PFSK-1 (cell line): ENCODE data around the gene PREX1.

Experiments
- FOXP2 ChIP-seq: optimal IDR thresholded peaks from 2 replicates; pipeline ENCODE3; 2011; ENCODE audit warnings: borderline replicate concordance, control low read depth, inconsistent platforms; ENCODE audit not compliant: insufficient read depth; ENCODE audit errors: extremely low read length, extremely low read depth
- POLR2AphosphoS5 ChIP-seq: IDR thresholded peaks from 2 replicates; pipeline ENCODE4 v1.6.1; 2012; ENCODE audit warnings: low read depth, mild to moderate bottlenecking, control low read depth, low read length, moderate library complexity
- SIN3A ChIP-seq: IDR thresholded peaks from 2 replicates; pipeline ENCODE4 v1.6.1; 2012; ENCODE audit warnings: mild to moderate bottlenecking, low read length, moderate library complexity, borderline replicate concordance; ENCODE audit not compliant: insufficient read depth
- TAF1 ChIP-seq: IDR thresholded peaks from 2 replicates; pipeline ENCODE4 v1.6.1; 2012; ENCODE audit warnings: low read length, control low read depth, borderline replicate concordance; ENCODE audit not compliant: insufficient read depth
- TF ChIP-seq, protein P1 (sequence below), 2 experiments: IDR thresholded peaks; 2 replicates each; pipeline versions ENCODE4 v1.6.1 to v1.8.0; 2011 to 2012; ENCODE audit warnings: low read depth in 2 of 2, low read length in 2 of 2, control low read depth in 1 of 2, inconsistent platforms in 1 of 2, mild to moderate bottlenecking in 1 of 2, moderate library complexity in 1 of 2; ENCODE audit not compliant: insufficient read depth in 1 of 2

PREX1 gene

GRCh38 chr20:48635791-48636267 lies 192.0 kb downstream of the PREX1 start:
- TF ChIP-seq POLR2AphosphoS5 (no peak), FOXP2 (no peak), TAF1 (no peak), SIN3A (no peak)
- TF ChIP-seq, protein P1, sequence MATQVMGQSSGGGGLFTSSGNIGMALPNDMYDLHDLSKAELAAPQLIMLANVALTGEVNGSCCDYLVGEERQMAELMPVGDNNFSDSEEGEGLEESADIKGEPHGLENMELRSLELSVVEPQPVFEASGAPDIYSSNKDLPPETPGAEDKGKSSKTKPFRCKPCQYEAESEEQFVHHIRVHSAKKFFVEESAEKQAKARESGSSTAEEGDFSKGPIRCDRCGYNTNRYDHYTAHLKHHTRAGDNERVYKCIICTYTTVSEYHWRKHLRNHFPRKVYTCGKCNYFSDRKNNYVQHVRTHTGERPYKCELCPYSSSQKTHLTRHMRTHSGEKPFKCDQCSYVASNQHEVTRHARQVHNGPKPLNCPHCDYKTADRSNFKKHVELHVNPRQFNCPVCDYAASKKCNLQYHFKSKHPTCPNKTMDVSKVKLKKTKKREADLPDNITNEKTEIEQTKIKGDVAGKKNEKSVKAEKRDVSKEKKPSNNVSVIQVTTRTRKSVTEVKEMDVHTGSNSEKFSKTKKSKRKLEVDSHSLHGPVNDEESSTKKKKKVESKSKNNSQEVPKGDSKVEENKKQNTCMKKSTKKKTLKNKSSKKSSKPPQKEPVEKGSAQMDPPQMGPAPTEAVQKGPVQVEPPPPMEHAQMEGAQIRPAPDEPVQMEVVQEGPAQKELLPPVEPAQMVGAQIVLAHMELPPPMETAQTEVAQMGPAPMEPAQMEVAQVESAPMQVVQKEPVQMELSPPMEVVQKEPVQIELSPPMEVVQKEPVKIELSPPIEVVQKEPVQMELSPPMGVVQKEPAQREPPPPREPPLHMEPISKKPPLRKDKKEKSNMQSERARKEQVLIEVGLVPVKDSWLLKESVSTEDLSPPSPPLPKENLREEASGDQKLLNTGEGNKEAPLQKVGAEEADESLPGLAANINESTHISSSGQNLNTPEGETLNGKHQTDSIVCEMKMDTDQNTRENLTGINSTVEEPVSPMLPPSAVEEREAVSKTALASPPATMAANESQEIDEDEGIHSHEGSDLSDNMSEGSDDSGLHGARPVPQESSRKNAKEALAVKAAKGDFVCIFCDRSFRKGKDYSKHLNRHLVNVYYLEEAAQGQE (IDR thresholded peaks at IDR 0.05; ENCODE audit: insufficient read depth in 1 of 2, low read depth in 2 of 2, low read length in 2 of 2), result no peak

GRCh38 chr20:48635361-48635760 lies 192.4 kb downstream of the PREX1 start:
- TF ChIP-seq, protein P1 (IDR thresholded peaks at IDR 0.05; ENCODE audit: insufficient read depth in 1 of 2, low read depth in 2 of 2, low read length in 2 of 2), result no peak
- TF ChIP-seq FOXP2, result no peak
- no peak for TF ChIP-seq TAF1
- TF ChIP-seq POLR2AphosphoS5, result no peak

DNA sequence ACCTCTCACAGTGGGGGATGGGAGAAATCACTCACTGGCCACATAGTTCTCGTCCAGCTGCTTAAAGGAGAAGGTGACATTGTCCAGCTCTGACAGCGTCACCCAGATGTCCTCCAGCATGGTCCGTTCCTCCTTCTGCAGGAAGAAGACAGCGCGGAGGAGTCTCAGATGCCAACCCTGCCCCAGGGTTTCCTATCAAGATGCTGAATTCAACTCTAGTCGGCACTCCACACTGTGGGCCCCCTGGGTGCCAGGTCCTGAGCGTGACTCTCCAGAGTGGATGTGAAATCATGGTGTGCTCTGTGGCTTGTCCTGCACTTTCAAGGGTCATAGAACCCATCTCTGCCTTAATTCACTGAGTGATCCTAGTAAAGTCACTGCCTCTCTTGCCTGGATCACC lies 193.2 kb downstream of the PREX1 start:
- TF ChIP-seq POLR2AphosphoS5 (no peak), FOXP2 (no peak), SIN3A (no peak), TAF1 (no peak)
- TF ChIP-seq, protein P1 (IDR thresholded peaks at IDR 0.05; ENCODE audit: insufficient read depth in 1 of 2, low read depth in 2 of 2, low read length in 2 of 2), result no peak

GRCh38 chr20:48633620-48634257 lies 194.1 kb downstream of the PREX1 start:
- TF ChIP-seq, protein P1 (IDR thresholded peaks at IDR 0.05; ENCODE audit: insufficient read depth in 1 of 2, low read depth in 2 of 2, low read length in 2 of 2), result no peak
- TF ChIP-seq POLR2AphosphoS5 (no peak), SIN3A (no peak), FOXP2 (no peak), TAF1 (no peak)
